Spleen (tissue), 7 donors: ENCODE measurements around the gene NCDN.

ENCODE experiments used
- POLR2AphosphoS5 ChIP-seq, 3 donors: sonication (generic); formaldehyde crosslinking; IDR thresholded peaks; one replicate each; pipeline ENCODE4 v1.5.1; 2017; ENCODE audit warnings: antibody characterized with exemption in 3 of 3
- TF ChIP-seq, protein P1 (sequence below), 11 experiments: fragments of 200-600 bp in 7 of 11; fragments of 450-650 bp in 4 of 11; sonication (generic) in 4 of 11; IDR thresholded peaks in 8 of 11; conservative IDR thresholded peaks in 3 of 11; 1 replicate in 7 of 11; 2 replicates in 4 of 11; pipeline versions ENCODE4 v1.4.0 to v1.8.0; 2016 to 2021; ENCODE audit warnings: antibody characterized with exemption in 11 of 11, inconsistent platforms in 4 of 11, mild to moderate bottlenecking in 1 of 11
- donor health status: DM: no; HTN: no; CAD: no; lungs with moderate emphysema.
- donor health status: DM: no; HTN: no; CAD: no.
- donor health status: DM: no; HTN: no; CAD: no.

DNA sequence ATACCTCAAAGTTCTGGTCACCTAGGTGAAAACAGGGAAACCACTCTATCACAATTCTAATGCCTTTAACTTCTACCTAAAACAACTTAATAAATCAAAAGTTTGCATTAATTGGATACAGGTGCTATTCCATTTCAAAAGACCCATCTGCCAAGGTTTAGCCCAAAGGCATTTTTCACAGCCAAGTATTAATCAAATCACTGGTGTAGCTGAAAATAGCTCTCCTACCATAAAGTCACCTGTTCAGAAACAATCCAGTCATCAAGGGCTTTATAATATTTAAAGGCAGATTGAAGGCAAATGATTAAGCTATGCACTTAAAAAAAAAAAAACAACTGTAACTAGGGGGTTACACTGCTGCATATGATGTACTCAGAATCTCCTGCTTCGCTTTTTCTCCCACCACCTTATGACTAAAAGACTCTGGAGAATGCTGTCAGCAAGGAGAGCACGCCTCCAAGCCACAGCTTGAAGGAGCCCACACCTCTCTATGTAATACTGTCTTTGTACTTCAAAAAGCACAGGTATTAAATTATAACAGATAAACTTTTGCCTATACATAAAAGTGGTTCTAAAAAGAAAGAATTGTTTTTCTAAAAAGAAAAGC is 20.9 kb upstream of the NCDN start:
- TF ChIP-seq POLR2AphosphoS5 (IDR thresholded peaks at IDR 0.05), result no peak
- TF ChIP-seq, protein P1, sequence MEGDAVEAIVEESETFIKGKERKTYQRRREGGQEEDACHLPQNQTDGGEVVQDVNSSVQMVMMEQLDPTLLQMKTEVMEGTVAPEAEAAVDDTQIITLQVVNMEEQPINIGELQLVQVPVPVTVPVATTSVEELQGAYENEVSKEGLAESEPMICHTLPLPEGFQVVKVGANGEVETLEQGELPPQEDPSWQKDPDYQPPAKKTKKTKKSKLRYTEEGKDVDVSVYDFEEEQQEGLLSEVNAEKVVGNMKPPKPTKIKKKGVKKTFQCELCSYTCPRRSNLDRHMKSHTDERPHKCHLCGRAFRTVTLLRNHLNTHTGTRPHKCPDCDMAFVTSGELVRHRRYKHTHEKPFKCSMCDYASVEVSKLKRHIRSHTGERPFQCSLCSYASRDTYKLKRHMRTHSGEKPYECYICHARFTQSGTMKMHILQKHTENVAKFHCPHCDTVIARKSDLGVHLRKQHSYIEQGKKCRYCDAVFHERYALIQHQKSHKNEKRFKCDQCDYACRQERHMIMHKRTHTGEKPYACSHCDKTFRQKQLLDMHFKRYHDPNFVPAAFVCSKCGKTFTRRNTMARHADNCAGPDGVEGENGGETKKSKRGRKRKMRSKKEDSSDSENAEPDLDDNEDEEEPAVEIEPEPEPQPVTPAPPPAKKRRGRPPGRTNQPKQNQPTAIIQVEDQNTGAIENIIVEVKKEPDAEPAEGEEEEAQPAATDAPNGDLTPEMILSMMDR (IDR thresholded peaks at IDR 0.05 in 8 of 11, conservative IDR thresholded peaks at IDR 0.05 in 3 of 11), result no peak
